ENCODE results near the gene MIA2. TPM values are rescaled to one million over a fixed set of nuclear protein-coding genes. Genes with fewer than 3 reads are reported as not detected.

The MIA2 gene
- polyA plus RNA-seq, 1 of the 3 experiments (the other 2 are of a cell fraction) = 2.6 TPM

DNA sequence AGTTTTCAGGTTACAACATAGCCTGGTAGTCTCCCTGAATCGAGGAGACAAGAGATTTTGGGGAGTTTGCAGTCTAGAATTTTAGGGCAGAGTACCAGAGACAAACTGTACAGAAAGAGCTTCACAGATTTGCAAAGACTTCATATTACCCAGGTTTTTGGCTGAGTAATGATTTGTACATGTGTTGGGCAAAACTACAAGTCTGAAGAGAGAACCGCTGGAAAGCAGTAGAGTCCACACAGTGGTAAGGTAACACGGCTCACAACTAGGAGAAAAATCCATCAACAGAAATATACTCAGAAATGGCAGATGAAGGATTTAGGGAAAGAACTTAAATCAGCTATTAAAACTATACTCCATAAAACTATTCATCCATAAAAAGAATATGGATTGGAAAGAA lies 172.8 kb downstream of the MIA2 start:
- Histone ChIP-seq H3K9me2 (no peaks in the 10 kb centered on the region), H3K4me3 (ENCODE audit: low read depth in 2 of 2, low read length in 1 of 2) (no peak overlapping the region), H3K79me2 (ENCODE audit: insufficient read depth) (no peaks in the 10 kb centered on the region), H3K36me3 (replicated peaks in 1 of 2; ENCODE audit: control insufficient read depth in 1 of 2, insufficient read depth in 2 of 2, low read length in 1 of 2) (no peaks in the 10 kb centered on the region), H3K4me2 (no peak overlapping the region), H3K27ac (ENCODE audit: low read depth in 2 of 2, low read length in 1 of 2) (no peak overlapping the region), H3K9ac (no peak overlapping the region), H3K9me3 (no peaks in the 10 kb centered on the region), H3K4me1 (ENCODE audit: control insufficient read depth in 1 of 2, insufficient read depth in 2 of 2, low read depth in 1 of 2, low read length in 1 of 2) (no peaks in the 10 kb centered on the region), H3F3A (replicated peaks; ENCODE audit: insufficient read depth) (no peaks in the 10 kb centered on the region), H4K20me1 (ENCODE audit: insufficient read depth) (no peaks in the 10 kb centered on the region), H3K27me3 (ENCODE audit: insufficient read depth) (no peaks in the 10 kb centered on the region), H2AFZ (ENCODE audit: low read depth) (no peak overlapping the region)
- 64% methylated on average over 3 of the region's 3 CpGs for WGBS (ENCODE audit: low lambda C conversion rate)
- ChIA-PET CTCF (no interaction called here), POLR2A (no interaction called here)
- TF ChIP-seq JUND (IDR thresholded peaks at IDR 0.05) = no peak
- TF ChIP-seq, protein P1, sequence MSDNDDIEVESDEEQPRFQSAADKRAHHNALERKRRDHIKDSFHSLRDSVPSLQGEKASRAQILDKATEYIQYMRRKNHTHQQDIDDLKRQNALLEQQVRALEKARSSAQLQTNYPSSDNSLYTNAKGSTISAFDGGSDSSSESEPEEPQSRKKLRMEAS (IDR thresholded peaks at IDR 0.05; ENCODE audit: low read depth) = no peak
- TF ChIP-seq NFIC (IDR thresholded peaks at IDR 0.05; ENCODE audit: borderline replicate concordance) = no peak
- no peak for TF ChIP-seq MEF2A (IDR thresholded peaks at IDR 0.05; ENCODE audit: borderline replicate concordance, low read depth)
- no peak for DNase-seq

DNA sequence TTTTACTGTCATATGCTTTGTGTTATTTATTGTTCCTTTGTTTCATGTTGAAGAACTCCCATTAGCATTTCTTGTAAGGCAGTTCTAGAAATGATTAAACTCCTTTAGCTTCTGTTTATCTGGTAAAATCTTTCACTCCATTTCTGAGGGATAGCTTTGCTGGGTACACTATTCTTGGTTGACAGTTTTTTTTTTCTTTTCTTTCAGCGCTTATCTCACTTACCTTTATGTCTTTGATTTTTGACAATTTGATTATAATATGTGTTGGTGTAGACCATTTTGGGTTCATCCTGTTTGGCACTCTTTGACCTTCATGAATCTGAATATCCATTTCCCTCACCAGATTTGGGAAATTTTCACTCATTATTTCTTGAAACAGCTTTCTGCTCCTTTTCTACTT lies 182.4 kb downstream of the MIA2 start:
- CTCF ChIA-PET = no interaction called here
- no peaks in the 10 kb centered on the region for H3K79me2 ChIP-seq (ENCODE audit: insufficient read depth)
- DNase-seq = no peak
- no peak overlapping the region for H2AFZ ChIP-seq (ENCODE audit: low read depth)
- no peaks in the 10 kb centered on the region for H4K20me1 ChIP-seq (ENCODE audit: insufficient read depth)
- no peaks in the 10 kb centered on the region for H3K9me2 ChIP-seq
- H3K4me3 ChIP-seq (ENCODE audit: low read depth in 2 of 2, low read length in 1 of 2) = no peak overlapping the region
- H3K9ac ChIP-seq = no peak overlapping the region
- H3F3A ChIP-seq (replicated peaks; ENCODE audit: insufficient read depth) = no peaks in the 10 kb centered on the region
- TF ChIP-seq NFIC (IDR thresholded peaks at IDR 0.05; ENCODE audit: borderline replicate concordance) (no peak), YY1 (IDR thresholded peaks at IDR 0.05; ENCODE audit: low read depth) (no peak), TEAD4 (IDR thresholded peaks at IDR 0.05; ENCODE audit: borderline replicate concordance, insufficient read depth) (no peak), JUND (IDR thresholded peaks at IDR 0.05) (no peak), FOXJ3 (CRISPR knock-in tag; IDR thresholded peaks at IDR 0.05) (no peak), GATA2 (CRISPR knock-in tag; IDR thresholded peaks at IDR 0.05) (no peak), SIN3A (IDR thresholded peaks at IDR 0.05; ENCODE audit: borderline replicate concordance, low read depth, low read length) (no peak), POLR2AphosphoS5 (IDR thresholded peaks at IDR 0.05; ENCODE audit: low read depth, low read length) (no peak), FOSL2 (IDR thresholded peaks at IDR 0.05; ENCODE audit: borderline replicate concordance, low read depth) (no peak), RXRA (IDR thresholded peaks at IDR 0.05; ENCODE audit: borderline replicate concordance, low read depth) (no peak), EZH2phosphoT487 (IDR thresholded peaks at IDR 0.05; ENCODE audit: borderline replicate concordance, low read depth) (no peak), MXI1 (IDR thresholded peaks at IDR 0.05; ENCODE audit: low read depth, low read length) (no peak), RAD21 (IDR thresholded peaks at IDR 0.05; ENCODE audit: low read length) (no peak), MEF2A (IDR thresholded peaks at IDR 0.05; ENCODE audit: borderline replicate concordance, low read depth) (no peak)
- TF ChIP-seq, protein P2, sequence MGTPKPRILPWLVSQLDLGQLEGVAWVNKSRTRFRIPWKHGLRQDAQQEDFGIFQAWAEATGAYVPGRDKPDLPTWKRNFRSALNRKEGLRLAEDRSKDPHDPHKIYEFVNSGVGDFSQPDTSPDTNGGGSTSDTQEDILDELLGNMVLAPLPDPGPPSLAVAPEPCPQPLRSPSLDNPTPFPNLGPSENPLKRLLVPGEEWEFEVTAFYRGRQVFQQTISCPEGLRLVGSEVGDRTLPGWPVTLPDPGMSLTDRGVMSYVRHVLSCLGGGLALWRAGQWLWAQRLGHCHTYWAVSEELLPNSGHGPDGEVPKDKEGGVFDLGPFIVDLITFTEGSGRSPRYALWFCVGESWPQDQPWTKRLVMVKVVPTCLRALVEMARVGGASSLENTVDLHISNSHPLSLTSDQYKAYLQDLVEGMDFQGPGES (IDR thresholded peaks at IDR 0.05; ENCODE audit: low read depth, low read length) = no peak
- TF ChIP-seq, protein P1 (IDR thresholded peaks at IDR 0.05; ENCODE audit: low read depth) = no peak
- TF ChIP-seq, protein P3, sequence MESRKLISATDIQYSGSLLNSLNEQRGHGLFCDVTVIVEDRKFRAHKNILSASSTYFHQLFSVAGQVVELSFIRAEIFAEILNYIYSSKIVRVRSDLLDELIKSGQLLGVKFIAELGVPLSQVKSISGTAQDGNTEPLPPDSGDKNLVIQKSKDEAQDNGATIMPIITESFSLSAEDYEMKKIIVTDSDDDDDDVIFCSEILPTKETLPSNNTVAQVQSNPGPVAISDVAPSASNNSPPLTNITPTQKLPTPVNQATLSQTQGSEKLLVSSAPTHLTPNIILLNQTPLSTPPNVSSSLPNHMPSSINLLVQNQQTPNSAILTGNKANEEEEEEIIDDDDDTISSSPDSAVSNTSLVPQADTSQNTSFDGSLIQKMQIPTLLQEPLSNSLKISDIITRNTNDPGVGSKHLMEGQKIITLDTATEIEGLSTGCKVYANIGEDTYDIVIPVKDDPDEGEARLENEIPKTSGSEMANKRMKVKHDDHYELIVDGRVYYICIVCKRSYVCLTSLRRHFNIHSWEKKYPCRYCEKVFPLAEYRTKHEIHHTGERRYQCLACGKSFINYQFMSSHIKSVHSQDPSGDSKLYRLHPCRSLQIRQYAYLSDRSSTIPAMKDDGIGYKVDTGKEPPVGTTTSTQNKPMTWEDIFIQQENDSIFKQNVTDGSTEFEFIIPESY (IDR thresholded peaks at IDR 0.05; ENCODE audit: borderline replicate concordance, low read depth) = no peak
- 100% methylated on average over 1 of the region's 1 CpG for WGBS (ENCODE audit: low lambda C conversion rate)
- H3K9me3 ChIP-seq = peaks cover 3% of the 10 kb centered on the region; the same call in 1 of the 2 replicates
- no peaks in the 10 kb centered on the region for H3K36me3 ChIP-seq (replicated peaks in 1 of 2; ENCODE audit: control insufficient read depth in 1 of 2, insufficient read depth in 2 of 2, low read length in 1 of 2)
- H3K27ac ChIP-seq (ENCODE audit: low read depth in 2 of 2, low read length in 1 of 2) = no peak overlapping the region
- no peak overlapping the region for H3K4me2 ChIP-seq
- no peaks in the 10 kb centered on the region for H3K27me3 ChIP-seq (ENCODE audit: insufficient read depth)
- POLR2A ChIA-PET = no interaction called here
- H3K4me1 ChIP-seq (ENCODE audit: control insufficient read depth in 1 of 2, insufficient read depth in 2 of 2, low read depth in 1 of 2, low read length in 1 of 2) = no peaks in the 10 kb centered on the region
